ENCODE measurements around the gene FOXS1. TPM values are rescaled to one million over a fixed set of nuclear protein-coding genes. Genes with fewer than 3 reads are reported as not detected.

The FOXS1 gene
- total RNA-seq, 2 experiments from 2014 or later: not detected

DNA sequence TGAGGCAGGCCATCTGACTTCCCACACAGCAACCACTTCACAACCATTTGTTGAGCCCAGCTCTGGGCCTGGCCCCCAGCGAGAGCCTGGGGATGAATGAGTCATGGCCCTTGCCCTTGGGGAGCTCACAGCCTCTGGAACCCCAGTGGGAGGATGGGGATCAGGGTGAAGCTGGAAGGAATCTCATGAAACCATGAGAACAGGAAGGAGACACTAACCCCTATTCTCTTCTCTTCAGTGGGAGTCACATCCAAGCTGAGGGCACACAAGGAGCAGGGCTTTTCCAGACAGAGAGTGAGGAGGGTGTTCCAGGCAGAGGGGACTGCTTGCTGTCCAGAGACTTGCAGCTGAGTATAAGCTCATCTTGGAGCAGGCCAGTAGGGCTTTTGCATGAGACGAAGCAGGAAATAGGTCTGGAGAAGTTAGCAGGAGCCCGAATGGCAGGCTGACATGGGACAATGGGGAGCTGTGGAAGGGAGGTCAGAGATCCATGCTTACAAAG is 7.5 kb downstream of the FOXS1 start:
- intact Hi-C loops (cut with DNase I, micrococcal nuclease): no loop called here
- peaks cover 5% of the 10 kb centered on the region for H3K4me1 Mint-ChIP-seq
- ATAC-seq: no peak
- H3K9me3 Mint-ChIP-seq (ENCODE audit: low read depth): no peaks in the 10 kb centered on the region
- CTCF ChIA-PET: interaction anchor here (0.6 to 2.9 kb wide), 4 partner anchors 9 to 810 kb away, joined by 3 to 19 read pairs (median 6); no protein-coding TSS in a partner anchor
- POLR2A ChIA-PET: no interaction called here
- no peaks in the 10 kb centered on the region for H3K27me3 Mint-ChIP-seq
- no peak for DNase-seq
- H3K27ac Mint-ChIP-seq: no peak overlapping the region
- no peak overlapping the region for H3K4me3 Mint-ChIP-seq
- H3K36me3 Mint-ChIP-seq (ENCODE audit: low read depth): no peaks in the 10 kb centered on the region

DNA sequence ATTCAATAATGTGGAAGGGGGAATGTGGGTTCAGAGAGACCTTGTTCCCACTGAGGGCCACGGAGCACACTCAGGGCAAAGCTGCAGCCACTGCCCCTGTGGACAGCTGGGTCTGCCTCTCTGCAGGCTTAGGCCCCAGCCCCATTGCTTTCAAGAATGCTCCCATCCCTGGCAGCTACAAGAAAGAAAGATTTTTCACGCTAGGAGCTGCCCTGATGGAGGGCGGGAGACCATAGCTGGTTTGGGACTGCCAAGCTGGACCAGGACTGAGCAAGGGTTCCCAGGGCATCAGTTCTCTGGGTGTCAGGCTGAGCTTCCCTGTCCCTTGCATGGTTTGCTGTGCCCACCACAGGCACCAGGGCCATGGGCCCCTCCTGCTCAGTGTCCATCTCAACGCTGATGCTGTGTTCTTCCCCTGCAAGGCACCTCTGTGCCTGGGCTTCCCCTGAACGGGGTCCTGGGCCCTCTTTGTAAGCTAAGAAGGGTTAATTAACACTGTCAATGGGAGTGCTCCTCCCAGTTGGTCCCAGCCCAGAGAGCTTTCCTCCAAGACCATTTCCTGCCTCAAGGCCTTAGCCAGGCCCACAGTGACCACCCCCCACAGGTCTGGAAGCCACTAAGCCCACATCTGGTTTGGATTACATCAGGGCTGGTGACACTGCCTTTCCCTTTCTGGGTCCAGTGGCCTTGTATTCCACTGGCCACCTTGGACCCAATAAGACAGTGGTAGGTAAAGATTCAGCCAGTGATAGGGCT is 8.4 kb downstream of the FOXS1 start:
- Mint-ChIP-seq H3K4me1 (peaks cover 5% of the 10 kb centered on the region), H3K4me3 (no peak overlapping the region), H3K27ac (no peak overlapping the region), H3K27me3 (no peaks in the 10 kb centered on the region), H3K36me3 (ENCODE audit: low read depth) (no peaks in the 10 kb centered on the region), H3K9me3 (ENCODE audit: low read depth) (no peaks in the 10 kb centered on the region)
- intact Hi-C loops (cut with DNase I, micrococcal nuclease): no loop called here
- DNase-seq: no peak
- ChIA-PET CTCF (interaction anchor here (1.2 to 2.9 kb wide), 2 partner anchors 10 to 15 kb away, joined by 3 to 19 read pairs; no protein-coding TSS in a partner anchor), POLR2A (no interaction called here)
- ATAC-seq: no peak

DNA sequence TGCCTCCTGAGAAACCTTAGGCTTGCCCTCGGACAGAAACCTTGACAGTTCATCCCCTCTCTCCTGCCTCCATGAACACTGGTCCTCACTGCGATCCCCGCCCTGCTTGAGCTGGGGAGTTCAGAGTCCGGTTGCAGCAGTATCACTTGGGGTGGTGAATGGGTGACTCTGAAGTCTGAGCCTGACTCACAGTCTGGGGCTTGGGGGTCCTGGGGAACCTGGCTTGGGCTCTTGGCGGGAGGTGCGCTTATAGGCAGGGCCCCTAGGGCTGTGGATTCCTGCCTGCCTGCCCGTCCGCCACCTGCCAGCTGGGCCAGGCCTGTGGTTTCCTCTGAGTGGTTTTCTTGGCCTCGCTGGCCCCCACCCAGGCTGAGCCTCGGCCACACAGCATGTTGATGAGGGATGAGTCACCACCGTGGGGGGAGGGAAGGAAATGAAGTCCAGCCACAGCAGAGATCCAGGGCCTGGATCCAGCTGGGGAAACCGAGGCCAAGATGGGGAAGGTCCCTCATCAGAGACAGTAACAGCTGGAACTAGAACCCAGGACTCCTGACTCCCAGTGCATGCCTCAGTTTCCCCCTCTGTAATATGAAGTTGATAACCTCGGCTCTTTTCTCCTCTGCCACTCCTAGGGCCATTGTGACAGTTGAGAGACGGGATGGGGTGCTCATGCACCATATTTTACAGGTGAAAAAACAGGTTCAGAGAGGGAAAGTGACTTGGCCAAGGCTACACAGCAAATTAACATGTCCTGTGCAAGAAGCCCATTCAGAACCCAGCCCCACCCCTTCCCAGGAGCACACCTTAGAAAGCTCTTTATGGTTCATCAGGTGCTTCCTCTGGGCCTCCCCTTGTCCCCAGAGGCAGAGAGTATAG is 9.2 kb downstream of the FOXS1 start:
- DNase-seq (peak; percentile 42), ATAC-seq (peak; percentile 60)
- CTCF ChIA-PET: interaction anchor here (0.6 to 2.9 kb wide), 4 partner anchors 11 to 17 kb away, joined by 3 to 19 read pairs (median 4); no protein-coding TSS in a partner anchor
- intact Hi-C loops (cut with DNase I, micrococcal nuclease): no loop called here
- Mint-ChIP-seq H3K4me1 (peaks cover 5% of the 10 kb centered on the region), H3K4me3 (no peak overlapping the region), H3K36me3 (ENCODE audit: low read depth) (no peaks in the 10 kb centered on the region), H3K9me3 (ENCODE audit: low read depth) (no peaks in the 10 kb centered on the region), H3K27ac (no peak overlapping the region), H3K27me3 (no peaks in the 10 kb centered on the region)
- POLR2A ChIA-PET: no interaction called here

DNA sequence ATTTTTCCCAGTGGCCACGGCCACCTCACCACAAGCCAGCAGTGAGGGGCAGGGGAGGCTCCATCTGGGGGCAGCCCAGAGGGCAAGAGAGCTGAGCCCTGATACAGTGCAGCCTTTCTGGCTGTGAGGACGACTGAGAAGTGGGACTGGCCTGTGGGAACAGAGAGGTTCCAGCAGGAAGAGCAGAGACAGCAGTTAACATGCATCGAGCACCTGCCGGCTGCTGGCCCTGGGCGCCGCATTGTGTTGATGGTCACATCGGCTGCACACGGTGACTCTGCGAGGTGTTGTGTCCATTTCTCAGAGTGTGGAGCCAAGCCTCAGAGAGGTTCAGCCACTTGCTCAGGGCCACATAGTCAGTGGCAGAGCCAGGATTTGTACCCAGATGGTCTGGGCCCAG is 9.8 kb downstream of the FOXS1 start:
- POLR2A ChIA-PET: no interaction called here

DNA sequence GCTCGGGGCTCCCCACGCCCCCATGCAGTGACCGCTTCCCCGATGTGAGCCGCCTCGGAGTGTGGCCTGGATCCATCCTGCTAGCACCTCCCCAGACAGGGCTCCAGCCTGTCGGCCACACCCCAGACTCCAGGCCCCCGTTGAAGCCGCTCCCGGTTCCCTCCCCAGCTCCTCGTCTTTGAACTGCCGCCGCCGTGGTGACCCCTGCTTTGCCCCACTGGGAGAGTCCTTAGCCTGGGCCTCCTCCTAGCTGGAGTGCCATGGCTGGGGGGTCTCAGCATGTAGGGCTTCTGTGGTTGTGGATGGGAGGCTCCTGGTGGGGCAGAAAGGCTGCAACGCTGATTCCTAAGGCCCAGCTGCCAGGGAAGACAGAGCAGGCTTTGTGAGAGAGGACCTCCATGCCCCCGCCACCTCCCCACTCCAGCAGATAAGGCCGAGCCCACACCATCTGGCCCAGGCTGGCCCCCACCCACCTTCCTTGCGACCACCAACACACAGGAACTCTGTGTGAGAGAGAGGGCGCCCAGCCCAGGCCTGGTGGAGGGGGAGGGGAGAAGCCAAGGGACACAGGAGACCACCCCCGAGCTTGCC is 11.4 kb downstream of the FOXS1 start:
- POLR2A ChIA-PET: no interaction called here
- no peak for ATAC-seq
- DNase-seq: no peak
- no peaks in the 10 kb centered on the region for H3K9me3 Mint-ChIP-seq (ENCODE audit: low read depth)
- intact Hi-C loops (cut with DNase I, micrococcal nuclease): no loop called here
- peaks cover 5% of the 10 kb centered on the region for H3K4me1 Mint-ChIP-seq
- H3K36me3 Mint-ChIP-seq (ENCODE audit: low read depth): no peaks in the 10 kb centered on the region
- no peak overlapping the region for H3K27ac Mint-ChIP-seq
- CTCF ChIA-PET: interaction anchor here (0.6 to 3.4 kb wide), 4 partner anchors 10 to 166 kb away, joined by 3 to 15 read pairs (median 3); no protein-coding TSS in a partner anchor
- H3K4me3 Mint-ChIP-seq: no peak overlapping the region
- H3K27me3 Mint-ChIP-seq: no peaks in the 10 kb centered on the region

More for the DNA sequence above, 9.8 kb downstream of the FOXS1 start:
- peaks cover 5% of the 10 kb centered on the region for H3K4me1 Mint-ChIP-seq
- intact Hi-C loops (cut with DNase I, micrococcal nuclease): no loop called here
- no peaks in the 10 kb centered on the region for H3K9me3 Mint-ChIP-seq (ENCODE audit: low read depth)
- CTCF ChIA-PET: interaction anchor here (0.6 to 2.9 kb wide), 2 partner anchors 12 to 18 kb away, joined by 3 to 19 read pairs; no protein-coding TSS in a partner anchor
- H3K4me3 Mint-ChIP-seq: no peak overlapping the region
- no peaks in the 10 kb centered on the region for H3K27me3 Mint-ChIP-seq
- H3K36me3 Mint-ChIP-seq (ENCODE audit: low read depth): no peaks in the 10 kb centered on the region
- DNase-seq: no peak
- ATAC-seq: no peak
- H3K27ac Mint-ChIP-seq: no peak overlapping the region

DNA sequence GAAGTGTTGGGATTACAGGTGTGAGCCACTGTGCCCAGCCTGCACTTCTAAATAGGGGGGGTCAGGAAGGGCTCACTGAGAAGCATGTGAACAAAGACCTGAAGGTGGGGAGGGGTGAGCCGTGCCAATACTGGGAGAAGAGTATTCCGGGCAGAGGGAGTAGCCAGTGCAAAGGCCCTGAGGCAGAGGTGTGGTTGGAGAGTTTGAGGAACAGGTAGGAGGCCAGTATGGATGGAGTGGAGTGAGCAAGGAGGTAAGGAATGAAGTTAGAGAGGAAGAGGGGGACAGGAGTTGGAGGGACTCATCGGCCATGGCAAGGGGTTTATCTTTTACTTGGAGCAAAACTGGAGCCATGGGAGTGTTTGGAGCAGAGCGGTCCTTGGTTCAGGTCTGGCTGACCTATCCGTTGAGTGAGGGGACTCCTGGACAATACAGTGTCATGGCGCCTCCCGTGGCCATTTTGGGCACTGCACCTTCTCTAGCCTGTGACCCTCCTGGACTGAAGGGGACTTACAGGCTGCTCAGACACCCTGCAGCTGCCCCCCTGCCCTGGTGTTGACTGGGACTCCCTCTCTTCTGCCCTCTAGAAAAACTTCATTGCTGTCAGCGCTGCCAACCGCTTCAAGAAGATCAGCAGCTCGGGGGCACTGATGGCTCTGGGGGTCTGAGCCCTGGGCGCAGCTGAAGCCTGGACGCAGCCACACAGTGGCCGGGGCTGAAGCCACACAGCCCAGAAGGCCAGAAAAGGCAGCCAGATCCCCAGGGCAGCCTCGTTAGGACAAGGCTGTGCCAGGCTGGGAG is 12.1 kb downstream of the FOXS1 start:
- CTCF ChIA-PET: interaction anchor here (0.6 to 3.4 kb wide), 5 partner anchors 10 to 167 kb away, joined by 3 to 15 read pairs (median 3); no protein-coding TSS in a partner anchor
- no peak overlapping the region for H3K27ac Mint-ChIP-seq
- DNase-seq (peak; percentile 79), ATAC-seq (peak; percentile 70)
- intact Hi-C loops (cut with DNase I, micrococcal nuclease): no loop called here
- H3K27me3 Mint-ChIP-seq: no peaks in the 10 kb centered on the region
- H3K9me3 Mint-ChIP-seq (ENCODE audit: low read depth): no peaks in the 10 kb centered on the region
- H3K4me3 Mint-ChIP-seq: no peak overlapping the region
- no peaks in the 10 kb centered on the region for H3K36me3 Mint-ChIP-seq (ENCODE audit: low read depth)
- H3K4me1 Mint-ChIP-seq: peaks cover 5% of the 10 kb centered on the region
- POLR2A ChIA-PET: no interaction called here

DNA sequence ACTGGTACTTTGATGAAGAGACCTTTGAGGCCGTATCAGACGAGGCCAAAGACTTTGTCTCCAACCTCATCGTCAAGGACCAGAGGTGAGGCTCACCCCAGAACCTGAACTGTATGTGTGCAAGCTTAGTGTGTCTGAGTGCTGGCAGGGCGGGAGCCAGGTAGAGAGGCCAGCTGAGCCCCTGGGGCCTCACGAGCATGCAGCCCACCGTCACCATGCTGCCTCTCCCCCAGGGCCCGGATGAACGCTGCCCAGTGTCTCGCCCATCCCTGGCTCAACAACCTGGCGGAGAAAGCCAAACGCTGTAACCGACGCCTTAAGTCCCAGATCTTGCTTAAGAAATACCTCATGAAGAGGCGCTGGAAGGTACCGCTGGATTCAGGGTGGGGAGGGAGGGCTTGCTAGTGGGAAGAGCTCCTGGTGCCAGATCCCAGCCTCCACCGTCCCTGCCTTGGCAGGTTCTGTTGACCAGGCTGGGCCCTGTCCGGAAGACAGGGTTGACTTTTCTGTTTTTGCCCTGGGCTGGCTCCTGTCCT is 13.6 kb downstream of the FOXS1 start:
- Mint-ChIP-seq H3K9me3 (ENCODE audit: low read depth) (no peaks in the 10 kb centered on the region), H3K36me3 (ENCODE audit: low read depth) (no peaks in the 10 kb centered on the region), H3K27ac (no peak overlapping the region)

DNA sequence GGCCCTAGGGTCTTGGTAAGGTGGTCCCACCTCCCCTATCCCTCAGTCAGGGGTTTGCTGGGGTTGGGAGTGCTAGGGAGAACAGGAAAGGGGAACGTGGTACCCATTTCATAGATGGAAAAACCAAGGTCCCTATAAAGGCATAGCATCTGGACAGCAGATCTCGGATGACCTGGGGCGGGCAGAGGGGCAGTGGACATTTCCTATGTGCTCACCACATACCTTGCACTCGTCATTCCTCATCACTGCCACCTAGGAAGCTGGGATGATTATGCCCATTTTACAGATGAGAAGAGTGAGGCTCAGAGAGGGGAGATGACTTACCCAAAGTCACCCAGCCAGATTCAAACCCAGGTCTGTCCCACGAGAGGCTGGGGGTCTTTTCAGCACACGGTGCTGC is 14.2 kb downstream of the FOXS1 start:
- POLR2A ChIA-PET: no interaction called here
- CTCF ChIA-PET: interaction anchor here (3.4 kb wide), 1 partner anchor 8 kb away, joined by 15 read pairs; no protein-coding TSS in a partner anchor
- Mint-ChIP-seq H3K27ac (no peak overlapping the region), H3K4me3 (no peak overlapping the region), H3K4me1 (peaks cover 4% of the 10 kb centered on the region), H3K27me3 (no peaks in the 10 kb centered on the region), H3K36me3 (ENCODE audit: low read depth) (no peaks in the 10 kb centered on the region), H3K9me3 (ENCODE audit: low read depth) (no peaks in the 10 kb centered on the region)
- DNase-seq (no peak), ATAC-seq (no peak)
- intact Hi-C loops (cut with DNase I, micrococcal nuclease): no loop called here

More for the DNA sequence above, 13.6 kb downstream of the FOXS1 start:
- ChIA-PET CTCF (interaction anchor here (0.6 to 3.4 kb wide), 2 partner anchors 8 to 271 kb away, joined by 3 to 15 read pairs; no protein-coding TSS in a partner anchor), POLR2A (no interaction called here)
- DNase-seq: no peak
- intact Hi-C loops (cut with DNase I, micrococcal nuclease): no loop called here
- no peak overlapping the region for H3K4me3 Mint-ChIP-seq
- H3K4me1 Mint-ChIP-seq: peaks cover 5% of the 10 kb centered on the region
- no peak for ATAC-seq
- H3K27me3 Mint-ChIP-seq: no peaks in the 10 kb centered on the region

DNA sequence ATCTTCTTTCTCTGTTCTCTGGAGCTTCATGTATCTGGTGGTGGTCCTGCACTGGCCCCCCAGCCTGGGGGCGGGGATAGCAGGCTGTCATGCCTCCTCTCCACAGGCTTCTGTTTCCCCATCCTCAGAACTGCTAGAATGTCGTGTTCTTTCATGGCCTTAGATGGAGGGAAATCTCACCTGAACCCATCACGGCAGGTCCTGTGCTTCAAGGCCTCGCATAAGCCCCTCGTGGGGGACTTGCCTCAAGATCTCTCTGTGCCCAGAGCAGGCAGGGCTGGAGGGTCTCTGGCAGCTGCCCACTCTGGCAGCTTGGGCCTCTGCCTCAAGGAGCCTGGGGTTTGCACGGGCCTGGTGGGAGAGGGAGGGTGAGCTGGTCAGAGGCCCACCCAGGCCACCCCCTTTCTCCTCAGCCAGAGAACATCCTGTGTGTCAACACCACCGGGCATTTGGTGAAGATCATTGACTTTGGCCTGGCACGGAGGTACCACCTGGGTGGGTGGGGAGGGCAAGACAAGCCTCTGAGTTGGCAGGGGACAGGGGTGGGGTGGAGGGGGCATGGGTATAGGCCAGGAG is 14.9 kb downstream of the FOXS1 start:
- POLR2A ChIA-PET: no interaction called here
- Mint-ChIP-seq H3K4me1 (no peaks in the 10 kb centered on the region), H3K9me3 (ENCODE audit: low read depth) (no peaks in the 10 kb centered on the region), H3K4me3 (no peak overlapping the region), H3K27ac (no peak overlapping the region), H3K36me3 (ENCODE audit: low read depth) (no peaks in the 10 kb centered on the region), H3K27me3 (no peaks in the 10 kb centered on the region)
- CTCF ChIA-PET: interaction anchor here (0.6 to 1.1 kb wide), 2 partner anchors 17 to 496 kb away, joined by 3 to 4 read pairs; no protein-coding TSS in a partner anchor
- no peak for ATAC-seq
- DNase-seq: no peak
- intact Hi-C loops (cut with DNase I, micrococcal nuclease): no loop called here

DNA sequence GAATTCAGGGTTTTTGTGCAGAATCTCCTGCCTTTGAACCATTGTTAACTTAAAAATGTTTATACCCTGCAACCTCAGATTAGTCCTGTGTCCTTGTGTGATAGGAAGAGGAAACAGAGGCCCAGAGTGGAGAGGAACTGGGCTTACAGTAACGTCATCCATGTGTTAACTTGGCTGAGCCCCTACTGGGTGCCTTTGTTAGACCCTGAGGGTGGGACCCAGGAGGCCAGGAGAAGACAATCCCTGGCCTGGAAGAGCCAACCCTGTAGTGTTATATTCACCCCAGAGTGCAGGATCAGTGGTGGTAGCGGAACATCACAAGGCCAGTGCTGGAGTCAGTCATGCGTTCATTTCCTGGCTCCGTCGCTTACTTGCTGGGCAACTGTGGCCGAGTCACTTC is 15.7 kb downstream of the FOXS1 start:
- intact Hi-C loops (cut with DNase I, micrococcal nuclease): loop anchor here in 1 of 2 experiments (10.0 kb wide), 1 partner anchor 125 kb away; the partner anchor contains the start of gene PDRG1
- no peaks in the 10 kb centered on the region for H3K4me1 Mint-ChIP-seq
- H3K27me3 Mint-ChIP-seq: no peaks in the 10 kb centered on the region
- POLR2A ChIA-PET: no interaction called here
- H3K36me3 Mint-ChIP-seq (ENCODE audit: low read depth): no peaks in the 10 kb centered on the region
- CTCF ChIA-PET: interaction anchor here (0.6 to 1.1 kb wide), 2 partner anchors 17 to 496 kb away, joined by 3 to 4 read pairs; no protein-coding TSS in a partner anchor
- DNase-seq: no peak
- no peaks in the 10 kb centered on the region for H3K9me3 Mint-ChIP-seq (ENCODE audit: low read depth)
- H3K4me3 Mint-ChIP-seq: no peak overlapping the region
- H3K27ac Mint-ChIP-seq: no peak overlapping the region
- no peak for ATAC-seq
